HEK293 (cell line): ENCODE data around the gene LAMB1.

Source experiments
- CTCF ChIP-seq: fragments of 450-650 bp; formaldehyde crosslinking; IDR thresholded peaks from 2 replicates; pipeline ENCODE4 v1.5.1; 2016; ENCODE audit warnings: missing biosample characterization, missing genetic modification characterization
- SETDB1 ChIP-seq: IDR thresholded peaks from one replicate; pipeline ENCODE4 v1.6.1; 2017; ENCODE audit warnings: mild to moderate bottlenecking, low read length, moderate library complexity, mixed read lengths; ENCODE audit not compliant: insufficient read length
- ZBTB8A ChIP-seq: fragments of 450-650 bp; formaldehyde crosslinking; IDR thresholded peaks from 2 replicates; pipeline ENCODE4 v1.5.1; 2016; ENCODE audit warnings: missing biosample characterization, missing genetic modification characterization
- ZNF214 ChIP-seq: fragments of 450-650 bp; formaldehyde crosslinking; IDR thresholded peaks from 2 replicates; pipeline ENCODE4 v1.5.1; 2017; ENCODE audit warnings: missing biosample characterization, mild to moderate bottlenecking, missing genetic modification characterization, borderline replicate concordance
- ZNF239 ChIP-seq: fragments of 450-650 bp; formaldehyde crosslinking; IDR thresholded peaks from 2 replicates; pipeline ENCODE4 v1.5.1; 2016; ENCODE audit warnings: missing biosample characterization, missing genetic modification characterization
- ZNF324 ChIP-seq: fragments of 450-650 bp; formaldehyde crosslinking; IDR thresholded peaks from 2 replicates; pipeline ENCODE4 v1.5.1; 2016; ENCODE audit warnings: missing biosample characterization, missing genetic modification characterization
- ZNF335 ChIP-seq: fragments of 450-650 bp; formaldehyde crosslinking; conservative IDR thresholded peaks from 2 replicates; pipeline ENCODE4 v1.5.1; 2016; ENCODE audit warnings: missing biosample characterization, missing genetic modification characterization
- ZNF549 ChIP-seq: fragments of 450-650 bp; IDR thresholded peaks from 2 replicates; pipeline ENCODE4 v1.5.1; 2018; ENCODE audit warnings: missing biosample characterization, missing genetic modification characterization, mild to moderate bottlenecking, inconsistent platforms, moderate library complexity
- ZNF654 ChIP-seq: fragments of 450-650 bp; formaldehyde crosslinking; IDR thresholded peaks from 2 replicates; pipeline ENCODE4 v1.5.1; 2016; ENCODE audit warnings: low read depth, missing biosample characterization, missing genetic modification characterization
- TF ChIP-seq, protein P1 (sequence below): fragments of 450-650 bp; formaldehyde crosslinking; IDR thresholded peaks from 2 replicates; pipeline ENCODE4 v1.5.1; 2016; ENCODE audit warnings: missing biosample characterization, missing genetic modification characterization

- TF ChIP-seq CTCF (tag by site-specific recombination) (no peak), ZBTB8A (tag by site-specific recombination) (no peak), ZNF239 (tag by site-specific recombination) (no peak), ZNF335 (tag by site-specific recombination) (no peak), ZNF324 (tag by site-specific recombination) (no peak), ZNF214 (tag by site-specific recombination) (no peak), ZNF549 (tag by site-specific recombination) (no peak), SETDB1 (no peak), ZNF654 (tag by site-specific recombination) (no peak)
- TF ChIP-seq, protein P1, sequence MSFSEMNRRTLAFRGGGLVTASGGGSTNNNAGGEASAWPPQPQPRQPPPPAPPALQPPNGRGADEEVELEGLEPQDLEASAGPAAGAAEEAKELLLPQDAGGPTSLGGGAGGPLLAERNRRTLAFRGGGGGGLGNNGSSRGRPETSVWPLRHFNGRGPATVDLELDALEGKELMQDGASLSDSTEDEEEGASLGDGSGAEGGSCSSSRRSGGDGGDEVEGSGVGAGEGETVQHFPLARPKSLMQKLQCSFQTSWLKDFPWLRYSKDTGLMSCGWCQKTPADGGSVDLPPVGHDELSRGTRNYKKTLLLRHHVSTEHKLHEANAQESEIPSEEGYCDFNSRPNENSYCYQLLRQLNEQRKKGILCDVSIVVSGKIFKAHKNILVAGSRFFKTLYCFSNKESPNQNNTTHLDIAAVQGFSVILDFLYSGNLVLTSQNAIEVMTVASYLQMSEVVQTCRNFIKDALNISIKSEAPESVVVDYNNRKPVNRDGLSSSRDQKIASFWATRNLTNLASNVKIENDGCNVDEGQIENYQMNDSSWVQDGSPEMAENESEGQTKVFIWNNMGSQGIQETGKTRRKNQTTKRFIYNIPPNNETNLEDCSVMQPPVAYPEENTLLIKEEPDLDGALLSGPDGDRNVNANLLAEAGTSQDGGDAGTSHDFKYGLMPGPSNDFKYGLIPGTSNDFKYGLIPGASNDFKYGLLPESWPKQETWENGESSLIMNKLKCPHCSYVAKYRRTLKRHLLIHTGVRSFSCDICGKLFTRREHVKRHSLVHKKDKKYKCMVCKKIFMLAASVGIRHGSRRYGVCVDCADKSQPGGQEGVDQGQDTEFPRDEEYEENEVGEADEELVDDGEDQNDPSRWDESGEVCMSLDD: no peak
Measured at GRCh38 chr7:107962817-107963216, 40.1 kb downstream of the LAMB1 start.
